Keratinocyte (primary cell): ENCODE measurements around the gene TNFAIP2. TPM values are rescaled to one million over a fixed set of nuclear protein-coding genes. Genes with fewer than 3 reads are reported as not detected.
"Not testable (repeated sequence)": the region's sequence is repeated elsewhere in the genome, so short reads cannot be mapped to it uniquely, and the experiment has no call there.

ENCODE experiments used
- DNase-seq: peaks from one replicate; pipeline ENCODE4 v3.0.0-alpha.2; 2011; ENCODE audit warnings: low read depth, missing footprints, low spot score
- FAIRE-seq: peaks from 2 replicates; lab custom pipeline; 2011; peaks lifted over from hg19 to GRCh38; lab: Jason Lieb, UNC
- H2AFZ ChIP-seq: 2 replicates; pipeline ENCODE4 v1.6.0; 2012; ENCODE audit warnings: low read length, control low read depth, inconsistent platforms; ENCODE audit not compliant: control insufficient read depth
- H3K27ac ChIP-seq: 2 replicates; pipeline ENCODE4 v1.5.1; 2011; ENCODE audit warnings: low read length; ENCODE audit not compliant: control insufficient read depth, insufficient read depth
- H3K27me3 ChIP-seq: 3 replicates; pipeline ENCODE4 v1.6.0; 2011; ENCODE audit warnings: low read length; ENCODE audit not compliant: control insufficient read depth, insufficient read depth; ENCODE audit errors: extremely low read depth
- H3K36me3 ChIP-seq, 2 experiments: 2 replicates in 1 of 2; 3 replicates in 1 of 2; pipeline ENCODE4 v1.5.1; 2011; ENCODE audit warnings: low read length in 2 of 2, mild to moderate bottlenecking in 1 of 2; ENCODE audit not compliant: control insufficient read depth in 2 of 2, insufficient read depth in 2 of 2; ENCODE audit errors: extremely low read depth in 1 of 2
- H3K4me1 ChIP-seq: 3 replicates; pipeline ENCODE4 v1.5.1; 2011; ENCODE audit warnings: low read length; ENCODE audit not compliant: control insufficient read depth, insufficient read depth; ENCODE audit errors: extremely low read depth
- H3K4me2 ChIP-seq: 3 replicates; pipeline ENCODE4 v1.6.0; 2011; ENCODE audit warnings: low read depth, low read length; ENCODE audit not compliant: control insufficient read depth, insufficient read depth; ENCODE audit errors: extremely low read depth
- H3K4me3 ChIP-seq, 3 experiments: fragments of 200-600 bp in 1 of 3; sonication (generic) in 1 of 3; 2 replicates in 2 of 3; 3 replicates in 1 of 3; pipeline ENCODE4 v1.5.1; 2011 to 2016; ENCODE audit warnings: low read length in 3 of 3, mild to moderate bottlenecking in 3 of 3, control low read depth in 2 of 3, inconsistent platforms in 1 of 3, low read depth in 1 of 3, mixed read lengths in 1 of 3, mixed run types in 1 of 3, moderate library complexity in 1 of 3; ENCODE audit not compliant: control insufficient read depth in 2 of 3, insufficient read depth in 2 of 3; ENCODE audit errors: extremely low read depth in 1 of 3
- H3K79me2 ChIP-seq: 2 replicates; pipeline ENCODE4 v1.6.0; 2012; ENCODE audit warnings: low read length; ENCODE audit not compliant: control insufficient read depth, insufficient read depth
- H3K9ac ChIP-seq: 3 replicates; pipeline ENCODE4 v1.6.0; 2011; ENCODE audit warnings: low read length; ENCODE audit not compliant: control insufficient read depth, insufficient read depth; ENCODE audit errors: extremely low read depth
- H3K9me1 ChIP-seq: 3 replicates; pipeline ENCODE4 v1.6.0; 2011; ENCODE audit warnings: low read length; ENCODE audit not compliant: control insufficient read depth, insufficient read depth; ENCODE audit errors: extremely low read depth
- H3K9me3 ChIP-seq: 2 replicates; pipeline ENCODE4 v1.5.1; 2012; ENCODE audit warnings: low read depth, low read length; ENCODE audit not compliant: control insufficient read depth
- H4K20me1 ChIP-seq: 3 replicates; pipeline ENCODE4 v1.6.0; 2011; ENCODE audit warnings: low read length; ENCODE audit not compliant: control insufficient read depth, insufficient read depth; ENCODE audit errors: extremely low read depth
- EZH2 ChIP-seq: IDR thresholded peaks from one replicate; pipeline ENCODE4 v1.6.1; 2012; ENCODE audit warnings: inconsistent platforms, mild to moderate bottlenecking, low read length, moderate library complexity
- dilution Hi-C: fragments of 300-500 bp; cut with MboI; formaldehyde crosslinking; loops from one replicate; pipeline ENCODE4 v1.7.0; 2020; ENCODE audit warnings: low sequenced_read_pairs; ENCODE audit not compliant: extremely low pct_ligation_motif_present
- polyA plus RNA-seq, 5 experiments: library from polyadenylated mRNA; depleted of rRNA in 3 of 5; stranded (reverse) in 3 of 5; stranded (forward) in 1 of 5; unstranded in 1 of 5; fragments of >200 nt; gene quantifications; 1 replicate in 1 of 5; 2 replicates in 3 of 5; 3 replicates in 1 of 5; pipeline versions ENCODE4 v1.2.1 to v1.2.3, GENCODE V29; 2011 to 2012; ENCODE audit warnings: missing spikeins in 2 of 5, low read depth in 1 of 5, low replicate concordance in 1 of 5
- TF ChIP-seq, protein P1 (sequence below), 3 experiments: IDR thresholded peaks in 1 of 3; conservative IDR thresholded peaks in 1 of 3; optimal IDR thresholded peaks in 1 of 3; 2 replicates in 2 of 3; 3 replicates in 1 of 3; pipeline versions ENCODE3 to v1.5.1; 2011; ENCODE audit warnings: low read length in 3 of 3, mild to moderate bottlenecking in 3 of 3, moderate library complexity in 2 of 3, control low read depth in 1 of 3, inconsistent platforms in 1 of 3; ENCODE audit not compliant: insufficient read depth in 2 of 3; ENCODE audit errors: extremely low read depth in 1 of 3

Gene TNFAIP2
- polyA plus RNA-seq, 1 donor (not counting 4 experiments of a cell fraction or from before 2014, with no cell fraction given): 0.71 TPM

DNA sequence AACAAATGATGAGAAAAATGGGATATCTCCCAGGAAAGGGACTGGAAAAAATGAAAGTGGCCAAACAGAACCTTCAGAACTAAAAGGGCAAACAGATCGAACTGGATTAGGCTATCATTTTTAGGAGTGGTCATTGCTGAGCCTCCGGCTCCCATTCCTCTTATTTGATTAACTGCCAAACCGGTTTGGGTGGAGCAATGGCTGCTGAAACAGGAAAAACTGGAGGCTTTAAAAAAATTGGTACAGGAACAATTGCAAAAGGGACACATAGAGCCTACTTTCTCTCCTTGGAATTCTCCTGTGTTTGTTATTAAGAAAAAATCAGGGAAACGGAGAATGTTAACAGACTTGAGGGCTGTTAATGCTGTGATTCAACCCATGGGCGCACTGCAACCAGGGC lies 49.7 kb downstream of the TNFAIP2 start:
- no peaks in the 10 kb centered on the region for H3K4me1 ChIP-seq
- H3K79me2 ChIP-seq: no peaks in the 10 kb centered on the region
- H3K9ac ChIP-seq: no peak overlapping the region
- FAIRE-seq (no peak), DNase-seq (no peak)
- H2AFZ ChIP-seq: no peak overlapping the region
- no peak overlapping the region for H3K4me3 ChIP-seq
- no peaks in the 10 kb centered on the region for H3K36me3 ChIP-seq
- dilution Hi-C loops: no loop called here
- H3K27ac ChIP-seq: no peak overlapping the region
- H3K4me2 ChIP-seq: no peak overlapping the region
- no peak for TF ChIP-seq EZH2
- TF ChIP-seq, protein P1, sequence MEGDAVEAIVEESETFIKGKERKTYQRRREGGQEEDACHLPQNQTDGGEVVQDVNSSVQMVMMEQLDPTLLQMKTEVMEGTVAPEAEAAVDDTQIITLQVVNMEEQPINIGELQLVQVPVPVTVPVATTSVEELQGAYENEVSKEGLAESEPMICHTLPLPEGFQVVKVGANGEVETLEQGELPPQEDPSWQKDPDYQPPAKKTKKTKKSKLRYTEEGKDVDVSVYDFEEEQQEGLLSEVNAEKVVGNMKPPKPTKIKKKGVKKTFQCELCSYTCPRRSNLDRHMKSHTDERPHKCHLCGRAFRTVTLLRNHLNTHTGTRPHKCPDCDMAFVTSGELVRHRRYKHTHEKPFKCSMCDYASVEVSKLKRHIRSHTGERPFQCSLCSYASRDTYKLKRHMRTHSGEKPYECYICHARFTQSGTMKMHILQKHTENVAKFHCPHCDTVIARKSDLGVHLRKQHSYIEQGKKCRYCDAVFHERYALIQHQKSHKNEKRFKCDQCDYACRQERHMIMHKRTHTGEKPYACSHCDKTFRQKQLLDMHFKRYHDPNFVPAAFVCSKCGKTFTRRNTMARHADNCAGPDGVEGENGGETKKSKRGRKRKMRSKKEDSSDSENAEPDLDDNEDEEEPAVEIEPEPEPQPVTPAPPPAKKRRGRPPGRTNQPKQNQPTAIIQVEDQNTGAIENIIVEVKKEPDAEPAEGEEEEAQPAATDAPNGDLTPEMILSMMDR (optimal IDR thresholded peaks at IDR 0.05 in 1 of 3, IDR thresholded peaks at IDR 0.05 in 1 of 3, conservative IDR thresholded peaks at IDR 0.05 in 1 of 3; ENCODE audit: extremely low read depth in 1 of 3, insufficient read depth in 2 of 3, low read length in 3 of 3): no peak
- H4K20me1 ChIP-seq: no peaks in the 10 kb centered on the region
- H3K9me3 ChIP-seq: peaks cover 4% of the 10 kb centered on the region
- H3K27me3 ChIP-seq: no peaks in the 10 kb centered on the region
- no peaks in the 10 kb centered on the region for H3K9me1 ChIP-seq

DNA sequence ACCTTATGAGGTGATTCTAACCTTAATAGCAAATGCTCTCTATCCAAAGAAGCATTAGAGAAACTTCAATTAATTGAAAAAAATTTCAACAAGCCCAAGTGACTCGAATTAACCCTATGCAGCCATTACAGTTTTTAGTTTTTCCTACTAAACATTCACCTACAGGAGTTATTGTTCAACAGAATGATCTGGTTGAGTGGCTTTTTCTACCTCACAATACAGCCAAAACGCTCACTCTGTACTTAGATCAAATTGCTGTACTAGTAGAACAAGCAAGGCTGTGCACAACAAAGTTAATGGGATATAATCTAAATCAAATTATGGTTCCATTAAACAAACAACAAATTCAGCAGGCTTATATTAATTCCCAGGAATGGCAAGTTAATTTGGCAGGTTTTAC lies 50.6 kb downstream of the TNFAIP2 start:
- H3K9me1 ChIP-seq, FAIRE-seq, H3K9me3 ChIP-seq, H3K36me3 ChIP-seq, H3K27me3 ChIP-seq, H4K20me1 ChIP-seq, H2AFZ ChIP-seq, H3K4me1 ChIP-seq, dilution Hi-C loops, H3K79me2 ChIP-seq, H3K4me3 ChIP-seq, H3K27ac ChIP-seq, H3K9ac ChIP-seq, H3K4me2 ChIP-seq, DNase-seq: not testable (repeated sequence)

DNA sequence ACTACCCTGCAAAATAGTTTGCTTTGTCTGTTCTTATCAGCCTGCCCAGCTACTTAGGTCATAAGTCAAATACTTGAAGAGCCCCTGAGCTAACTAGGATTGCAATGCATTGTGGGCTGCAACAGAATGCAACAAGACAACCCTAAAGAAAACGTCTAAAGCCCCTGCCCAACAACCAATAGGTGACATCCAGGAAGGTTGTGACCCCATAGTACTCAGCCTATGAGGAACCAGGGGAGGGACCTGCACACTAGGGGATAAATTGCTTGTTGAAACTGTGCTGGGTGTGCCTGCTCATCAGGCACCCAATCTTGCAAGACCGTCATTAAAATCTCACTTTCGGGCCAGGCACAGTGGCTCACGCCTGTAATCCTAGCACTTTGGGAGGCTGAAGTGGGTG lies 52.9 kb downstream of the TNFAIP2 start:
- H3K4me1 ChIP-seq, H3K4me2 ChIP-seq, H3K27me3 ChIP-seq, H3K36me3 ChIP-seq, H3K9me1 ChIP-seq, FAIRE-seq, H3K27ac ChIP-seq, H4K20me1 ChIP-seq, H3K4me3 ChIP-seq, DNase-seq, H3K9ac ChIP-seq, H2AFZ ChIP-seq, H3K9me3 ChIP-seq, H3K79me2 ChIP-seq, dilution Hi-C loops: not testable (repeated sequence)
